HG03025 (cell line): Measurements from ENCODE around the gene WDFY2.

Experiments used
- ATAC-seq: cut with Tn5 transposase; IDR thresholded peaks from one replicate; pipeline ENCODE4 v1.9.1; 2021; ENCODE audit warnings: mild to moderate bottlenecking, moderate library complexity; ENCODE audit not compliant: unreplicated experiment, low FRiP score

WDFY2 gene

GRCh38 chr13:51599444-51600176 is 15.3 kb downstream of the WDFY2 start:
- no peak for ATAC-seq

DNA sequence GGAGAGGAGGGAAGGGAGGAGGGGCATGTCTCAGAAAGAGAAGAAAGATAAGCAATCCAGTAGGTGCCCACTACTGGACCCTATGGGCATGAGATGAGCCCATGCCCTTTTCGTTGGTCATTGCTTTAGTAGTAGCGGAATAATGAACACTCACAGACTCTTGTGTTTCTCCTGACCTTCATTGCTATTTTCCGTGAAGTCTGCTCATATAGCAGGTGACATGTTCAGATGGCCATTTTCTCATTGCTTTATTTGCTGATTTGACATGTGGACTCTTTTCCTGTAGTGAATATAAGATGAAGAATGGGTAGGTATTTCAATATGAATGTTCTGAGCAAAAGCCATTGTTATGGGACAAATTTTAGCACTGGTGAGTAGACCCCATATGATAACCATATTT is 16.4 kb downstream of the WDFY2 start:
- ATAC-seq: no peak

- ATAC-seq: no peak
Observed at GRCh38 chr13:51601601-51602565, 17.6 kb downstream of the WDFY2 start.

DNA sequence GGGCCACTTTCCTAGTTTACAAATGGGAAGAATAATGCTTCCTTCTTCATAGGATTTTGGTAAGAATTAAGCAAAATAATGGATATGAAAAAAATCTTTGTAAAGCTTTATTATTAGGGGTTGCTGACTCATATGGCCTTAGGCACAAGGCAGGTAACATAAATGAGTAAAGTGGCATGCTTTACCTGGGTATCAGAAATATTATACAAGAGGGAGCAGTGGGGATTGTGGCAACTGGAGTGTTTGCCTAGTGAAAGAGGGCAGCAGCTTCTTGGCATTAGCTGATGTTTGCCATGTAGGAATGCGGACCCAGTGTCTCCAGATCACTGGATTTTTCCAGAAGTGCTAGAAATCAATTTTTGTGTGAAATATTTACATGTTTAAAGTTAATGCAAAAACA is 19.5 kb downstream of the WDFY2 start:
- ATAC-seq: no peak

- ATAC-seq: no peak
Observed at GRCh38 chr13:51605698-51606097, 21.4 kb downstream of the WDFY2 start.

DNA sequence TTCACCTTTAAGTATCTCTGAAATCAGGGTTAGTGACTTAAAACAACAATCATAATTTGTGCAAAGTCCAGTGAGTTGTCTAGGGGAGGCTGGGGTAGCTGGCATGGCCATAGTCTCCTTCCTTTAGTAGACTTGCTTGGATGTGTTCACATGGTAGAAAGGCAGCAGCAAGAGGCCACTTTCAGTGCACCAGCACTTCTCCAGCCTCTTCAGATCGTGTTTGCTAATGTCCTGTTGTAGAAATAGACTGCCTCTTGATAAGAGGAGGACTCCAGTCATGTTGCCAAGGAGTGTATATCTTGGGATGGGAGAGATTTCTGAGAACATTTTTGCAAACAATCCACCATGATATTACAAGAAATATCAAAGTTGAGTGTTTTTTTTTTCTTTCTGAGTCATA is 22.9 kb downstream of the WDFY2 start:
- ATAC-seq: no peak

GRCh38 chr13:51608857-51609406 is 24.7 kb downstream of the WDFY2 start:
- no peak for ATAC-seq

GRCh38 chr13:51612867-51613266 is 28.6 kb downstream of the WDFY2 start:
- ATAC-seq: no peak

DNA sequence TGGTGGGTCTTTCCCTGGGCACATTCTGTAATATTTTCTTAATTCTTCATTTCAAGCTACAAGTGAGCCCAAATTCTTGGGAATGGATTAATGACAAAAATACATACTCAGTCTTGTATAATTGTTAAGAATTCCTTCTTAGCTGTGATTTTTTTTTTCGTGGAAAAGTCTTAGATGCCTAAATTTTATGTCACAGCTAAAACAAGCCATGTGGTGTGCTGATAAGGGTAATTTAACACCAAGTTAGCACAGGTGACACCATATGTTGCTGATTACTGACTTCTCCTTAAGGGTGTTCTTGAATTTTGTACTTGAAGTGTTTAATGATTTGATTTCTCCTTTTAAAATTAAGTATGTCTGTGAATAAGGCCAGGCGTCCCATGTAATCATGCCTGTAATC is 29.3 kb downstream of the WDFY2 start:
- no peak for ATAC-seq

- peak; percentile 85 for ATAC-seq
Observed at GRCh38 chr13:51614350-51614786, 30.1 kb downstream of the WDFY2 start.

DNA sequence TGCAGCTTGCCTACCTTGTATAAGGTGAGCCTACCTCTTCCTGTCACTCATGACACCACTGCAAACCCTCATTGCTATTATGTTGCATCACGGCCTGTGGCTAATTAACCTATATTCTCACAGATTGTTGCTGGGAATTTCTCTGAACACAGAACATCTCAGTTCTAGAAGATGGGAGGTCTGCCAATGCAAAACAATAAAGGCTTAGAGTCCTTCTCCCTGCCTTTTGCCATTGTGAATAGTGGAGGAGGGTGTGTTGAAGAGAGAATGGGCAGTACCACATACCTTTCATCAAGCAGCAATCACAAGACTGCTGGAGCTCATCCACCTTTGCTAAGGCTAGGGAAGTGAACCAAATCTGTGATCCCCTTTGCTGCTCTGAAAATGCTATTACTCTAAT is 34.4 kb downstream of the WDFY2 start:
- no peak for ATAC-seq

DNA sequence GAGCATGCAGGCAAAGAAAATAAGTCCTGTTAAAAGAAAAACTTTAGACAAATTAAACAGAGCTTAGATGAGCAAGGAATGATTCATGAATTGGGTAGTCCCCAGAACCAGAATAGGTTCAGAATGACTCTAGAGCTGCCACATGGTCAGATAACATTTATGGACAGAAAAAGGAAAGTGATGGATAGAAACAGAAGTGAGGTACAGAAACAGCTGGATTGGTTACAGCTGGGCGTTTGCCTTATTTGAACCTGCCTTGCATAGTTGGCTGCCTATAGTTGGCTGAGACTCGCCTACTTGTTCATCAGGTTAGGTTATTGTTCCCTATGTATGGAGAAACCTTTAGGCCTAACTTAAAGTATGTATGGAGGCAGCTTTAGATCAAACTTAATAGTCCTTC is 35.4 kb downstream of the WDFY2 start:
- no peak for ATAC-seq

GRCh38 chr13:51620165-51620983 is 36.1 kb downstream of the WDFY2 start:
- ATAC-seq: no peak

DNA sequence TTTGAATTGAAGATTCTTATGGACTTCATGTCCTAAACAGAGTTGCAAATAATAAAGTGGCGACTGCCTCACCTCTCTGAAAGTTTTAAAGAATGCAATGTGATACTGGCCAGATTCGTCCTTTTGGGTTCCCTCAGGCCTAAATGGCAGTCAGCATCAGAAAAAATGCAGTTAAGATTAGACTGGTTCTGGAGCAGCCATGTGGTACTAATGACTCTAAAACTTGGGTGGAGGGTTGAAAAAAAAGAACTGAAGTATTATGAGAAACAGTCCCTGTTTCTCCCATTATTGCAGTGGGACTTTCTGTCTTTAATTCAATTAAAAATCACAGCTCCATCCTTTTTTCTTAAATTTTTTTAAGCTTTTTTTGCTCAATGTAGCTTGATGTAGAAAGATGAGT is 37.3 kb downstream of the WDFY2 start:
- no peak for ATAC-seq

DNA sequence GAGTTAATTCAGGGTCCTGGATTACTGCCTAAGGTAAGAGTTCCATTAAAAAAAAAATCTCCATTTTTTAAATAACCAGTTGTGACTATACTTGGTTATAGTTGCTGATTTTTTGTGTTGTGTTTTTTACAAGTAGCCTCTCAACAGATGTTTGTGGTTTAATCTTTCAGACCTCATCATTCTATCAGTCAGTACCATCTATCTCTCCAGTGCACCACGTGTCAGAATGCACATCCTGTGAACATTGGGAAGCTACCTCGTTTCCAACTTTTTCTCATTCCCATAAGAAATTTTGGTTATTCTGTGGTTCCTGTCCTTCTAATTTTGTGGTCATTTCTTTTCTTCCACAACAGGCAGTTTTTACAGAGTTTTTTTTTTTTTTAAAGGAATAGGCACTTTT is 39.2 kb downstream of the WDFY2 start:
- ATAC-seq: no peak

GRCh38 chr13:51624207-51624606 is 39.9 kb downstream of the WDFY2 start:
- no peak for ATAC-seq

- no peak for ATAC-seq
Observed at GRCh38 chr13:51624695-51625345, 40.6 kb downstream of the WDFY2 start.

- no peak for ATAC-seq
Observed at GRCh38 chr13:51625555-51626345, 41.5 kb downstream of the WDFY2 start.

DNA sequence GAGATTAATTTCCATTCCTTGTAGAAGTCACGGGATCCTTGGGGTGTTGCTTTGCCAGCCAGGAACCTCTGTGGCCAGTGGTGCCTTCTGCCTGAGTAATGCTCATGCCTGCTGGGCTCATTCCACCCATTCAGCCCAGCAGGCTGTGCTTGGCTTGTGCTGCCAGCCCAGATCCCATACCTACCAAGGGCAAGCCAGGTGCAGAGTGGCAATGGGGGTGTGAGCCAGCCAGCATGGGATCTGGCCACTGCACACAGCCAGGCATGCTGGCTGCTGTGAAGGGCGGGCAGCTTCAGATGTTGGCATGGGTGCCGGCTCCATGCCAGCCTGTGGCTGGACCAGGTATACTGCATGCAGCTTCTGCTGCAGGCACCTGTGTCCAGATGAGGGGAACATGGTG is 42.5 kb downstream of the WDFY2 start:
- no peak for ATAC-seq
